Dedifferentiated amniotic fluid mesenchymal stem cell (primary cell): ENCODE results near the gene DOC2A.

ENCODE experiments used
- DNase-seq: peaks from one replicate; pipeline ENCODE4 v3.0.0-alpha.2; 2016; ENCODE audit errors: extremely low spot score

Gene DOC2A

DNA sequence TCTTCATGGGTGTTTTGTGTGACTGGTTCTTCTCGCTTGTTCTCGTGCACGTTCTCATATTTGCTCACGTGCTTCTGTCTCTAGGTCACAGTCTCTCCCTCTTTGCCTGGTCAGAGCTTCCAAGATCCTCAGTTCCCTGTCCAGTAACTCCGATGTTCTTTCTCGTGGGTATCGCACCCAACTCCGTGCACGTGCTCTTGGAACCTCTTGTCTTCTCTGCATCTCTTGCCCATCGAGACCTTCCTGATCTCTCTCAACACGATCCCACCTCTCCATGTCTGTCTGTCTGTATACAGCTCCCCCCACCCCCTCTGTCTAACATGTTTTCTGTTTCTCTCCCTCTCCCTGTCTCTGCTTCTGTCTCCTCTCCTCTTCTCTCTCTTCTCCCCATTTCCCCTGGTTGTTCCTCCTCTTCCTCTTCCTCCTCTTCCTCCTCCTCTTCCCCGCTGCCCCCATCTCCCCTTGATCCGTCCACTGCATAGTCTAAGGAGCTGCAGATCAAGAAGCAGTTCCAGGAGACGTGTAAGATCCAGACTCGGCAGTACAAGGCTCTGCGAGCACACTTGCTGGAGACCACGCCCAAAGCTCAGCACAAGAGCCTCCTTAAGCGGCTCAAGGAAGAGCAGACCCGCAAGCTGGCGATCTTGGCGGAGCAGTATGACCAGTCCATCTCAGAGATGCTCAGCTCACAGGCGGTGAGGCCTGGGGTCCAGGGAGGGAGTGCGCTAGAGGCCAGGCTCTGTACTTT is 21.5 kb downstream of the DOC2A start:
- no peak for DNase-seq

DNA sequence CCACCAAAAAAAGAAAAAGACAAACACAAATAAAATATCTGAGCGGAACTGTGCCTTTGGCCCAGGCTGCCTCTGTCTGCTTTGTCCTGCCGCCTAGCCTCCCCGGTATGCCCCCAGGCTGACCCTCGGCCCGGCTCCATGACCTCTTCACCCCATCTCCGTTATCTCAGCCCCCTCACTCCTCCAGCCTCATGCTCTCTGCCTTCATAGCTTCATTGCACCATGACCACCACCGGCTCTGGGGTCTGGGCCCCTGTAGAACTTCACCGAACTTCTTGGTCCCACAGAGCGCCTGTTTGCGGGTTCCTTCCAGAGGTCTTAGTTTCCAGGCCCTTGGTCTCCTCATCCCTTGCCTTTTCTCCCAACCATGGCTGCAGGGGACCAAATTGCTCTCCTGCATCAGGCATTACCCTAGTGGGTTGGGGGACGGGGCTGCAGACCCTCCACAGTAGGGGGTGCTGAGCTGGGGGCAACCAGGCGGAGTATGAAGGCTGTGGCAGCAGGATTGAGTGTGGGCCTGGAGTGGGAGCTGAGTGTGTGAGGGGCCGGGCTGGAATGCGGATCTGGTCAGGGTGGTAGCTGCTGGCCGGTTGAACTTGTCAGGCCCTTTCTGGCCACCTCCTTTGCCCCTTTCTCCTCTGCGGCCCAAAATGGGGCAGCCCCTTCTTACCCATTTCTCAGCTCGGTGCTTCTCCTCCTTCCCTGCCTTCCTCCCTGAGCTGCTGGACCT is 22.3 kb downstream of the DOC2A start:
- DNase-seq, result no peak

DNA sequence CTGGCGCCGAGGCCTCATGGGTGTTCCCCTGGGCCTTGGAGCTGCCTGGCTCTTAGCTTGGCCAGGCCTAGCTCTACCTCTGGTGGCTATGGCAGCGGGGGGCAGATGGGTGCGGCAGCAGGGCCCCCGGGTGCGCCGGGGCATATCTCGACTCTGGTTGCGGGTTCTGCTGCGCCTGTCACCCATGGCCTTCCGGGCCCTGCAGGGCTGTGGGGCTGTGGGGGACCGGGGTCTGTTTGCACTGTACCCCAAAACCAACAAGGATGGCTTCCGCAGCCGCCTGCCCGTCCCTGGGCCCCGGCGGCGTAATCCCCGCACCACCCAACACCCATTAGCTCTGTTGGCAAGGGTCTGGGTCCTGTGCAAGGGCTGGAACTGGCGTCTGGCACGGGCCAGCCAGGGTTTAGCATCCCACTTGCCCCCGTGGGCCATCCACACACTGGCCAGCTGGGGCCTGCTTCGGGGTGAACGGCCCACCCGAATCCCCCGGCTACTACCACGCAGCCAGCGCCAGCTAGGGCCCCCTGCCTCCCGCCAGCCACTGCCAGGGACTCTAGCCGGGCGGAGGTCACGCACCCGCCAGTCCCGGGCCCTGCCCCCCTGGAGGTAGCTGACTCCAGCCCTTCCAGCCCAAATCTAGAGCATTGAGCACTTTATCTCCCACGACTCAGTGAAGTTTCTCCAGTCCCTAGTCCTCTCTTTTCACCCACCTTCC is 23.3 kb downstream of the DOC2A start:
- no peak for DNase-seq

DNA sequence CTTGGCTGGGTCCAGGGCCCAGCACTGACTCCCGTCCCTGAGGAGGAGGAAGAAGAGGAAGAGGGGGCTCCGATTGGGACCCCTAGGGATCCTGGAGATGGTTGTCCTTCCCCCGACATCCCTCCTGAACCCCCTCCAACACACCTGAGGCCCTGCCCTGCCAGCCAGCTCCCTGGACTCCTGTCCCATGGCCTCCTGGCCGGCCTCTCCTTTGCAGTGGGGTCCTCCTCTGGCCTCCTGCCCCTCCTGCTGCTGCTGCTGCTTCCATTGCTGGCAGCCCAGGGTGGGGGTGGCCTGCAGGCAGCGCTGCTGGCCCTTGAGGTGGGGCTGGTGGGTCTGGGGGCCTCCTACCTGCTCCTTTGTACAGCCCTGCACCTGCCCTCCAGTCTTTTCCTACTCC is 23.9 kb downstream of the DOC2A start:
- no peak for DNase-seq

DNA sequence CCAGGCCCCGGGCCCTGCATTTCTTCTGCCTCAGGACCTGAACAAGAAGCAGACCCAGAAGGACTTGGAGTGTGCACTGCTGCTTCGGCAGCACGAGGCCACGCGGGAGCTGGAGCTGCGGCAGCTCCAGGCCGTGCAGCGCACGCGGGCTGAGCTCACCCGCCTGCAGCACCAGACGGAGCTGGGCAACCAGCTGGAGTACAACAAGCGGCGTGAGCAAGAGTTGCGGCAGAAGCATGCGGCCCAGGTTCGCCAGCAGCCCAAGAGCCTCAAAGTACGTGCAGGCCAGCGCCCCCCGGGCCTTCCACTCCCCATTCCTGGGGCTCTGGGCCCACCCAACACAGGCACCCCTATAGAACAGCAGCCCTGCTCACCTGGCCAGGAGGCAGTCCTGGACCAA is 24.6 kb downstream of the DOC2A start:
- DNase-seq, result no peak

DNA sequence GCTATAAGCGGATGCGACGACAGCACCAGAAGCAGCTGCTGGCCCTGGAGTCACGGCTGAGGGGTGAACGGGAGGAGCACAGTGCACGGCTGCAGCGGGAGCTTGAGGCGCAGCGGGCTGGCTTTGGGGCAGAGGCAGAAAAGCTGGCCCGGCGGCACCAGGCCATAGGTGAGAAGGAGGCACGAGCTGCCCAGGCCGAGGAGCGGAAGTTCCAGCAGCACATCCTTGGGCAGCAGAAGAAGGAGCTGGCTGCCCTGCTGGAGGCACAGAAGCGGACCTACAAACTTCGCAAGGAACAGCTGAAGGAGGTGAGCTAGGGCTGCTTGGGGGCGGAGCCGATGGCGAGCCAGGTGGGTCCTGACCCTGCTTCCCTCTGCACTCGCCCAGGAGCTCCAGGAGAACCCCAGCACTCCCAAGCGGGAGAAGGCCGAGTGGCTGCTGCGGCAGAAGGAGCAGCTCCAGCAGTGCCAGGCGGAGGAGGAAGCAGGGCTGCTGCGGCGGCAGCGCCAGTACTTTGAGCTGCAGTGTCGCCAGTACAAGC is 25.5 kb downstream of the DOC2A start:
- no peak for DNase-seq

DNA sequence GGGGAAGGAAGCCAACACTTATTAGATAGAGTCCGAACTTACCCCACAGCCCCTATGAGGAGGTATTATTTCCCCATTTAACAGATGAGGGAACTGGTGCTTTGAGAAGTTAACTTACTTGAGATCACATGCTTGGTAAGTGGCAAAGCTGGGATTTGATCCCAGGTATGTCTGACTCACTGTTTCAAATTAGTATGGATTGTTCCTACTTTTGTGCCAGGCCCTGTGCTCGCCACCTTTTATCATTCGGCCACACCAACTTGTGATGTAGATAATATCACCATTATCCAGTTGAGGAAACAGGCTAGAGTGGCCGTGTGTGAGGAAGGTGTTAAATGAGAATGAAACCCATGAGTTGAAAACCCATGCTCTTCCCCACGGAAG is 26.1 kb downstream of the DOC2A start:
- no peak for DNase-seq

DNA sequence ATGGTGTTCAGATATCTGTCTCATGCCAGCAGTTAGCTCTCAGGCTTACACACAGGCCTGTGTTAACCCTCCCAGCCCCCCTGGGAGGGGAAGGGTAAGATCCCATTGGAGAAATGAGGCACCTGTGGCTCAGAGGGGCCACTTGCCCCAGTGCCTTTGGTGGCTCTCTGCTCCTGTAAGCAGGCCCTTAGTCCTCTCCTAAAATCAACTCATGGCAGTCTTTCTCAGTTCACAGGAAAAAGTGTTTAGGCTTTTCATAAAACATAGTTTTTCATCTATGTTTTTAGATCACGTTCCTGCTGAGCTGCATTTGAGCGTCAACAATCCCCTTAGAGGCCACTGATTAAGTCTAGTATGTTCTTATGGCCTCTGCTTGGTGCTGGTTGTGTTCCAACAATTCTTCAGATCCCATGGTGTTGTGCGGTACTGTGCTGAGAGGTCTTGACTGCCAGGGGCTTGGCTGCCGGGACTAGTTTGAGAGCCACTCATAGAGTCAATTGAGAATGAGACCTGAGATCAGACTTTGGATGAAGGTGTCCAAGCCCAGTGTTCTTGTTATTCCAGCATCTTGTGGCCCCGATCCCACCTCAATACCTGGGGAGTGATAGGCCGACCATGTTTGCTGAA is 26.6 kb downstream of the DOC2A start:
- DNase-seq, result no peak

DNA sequence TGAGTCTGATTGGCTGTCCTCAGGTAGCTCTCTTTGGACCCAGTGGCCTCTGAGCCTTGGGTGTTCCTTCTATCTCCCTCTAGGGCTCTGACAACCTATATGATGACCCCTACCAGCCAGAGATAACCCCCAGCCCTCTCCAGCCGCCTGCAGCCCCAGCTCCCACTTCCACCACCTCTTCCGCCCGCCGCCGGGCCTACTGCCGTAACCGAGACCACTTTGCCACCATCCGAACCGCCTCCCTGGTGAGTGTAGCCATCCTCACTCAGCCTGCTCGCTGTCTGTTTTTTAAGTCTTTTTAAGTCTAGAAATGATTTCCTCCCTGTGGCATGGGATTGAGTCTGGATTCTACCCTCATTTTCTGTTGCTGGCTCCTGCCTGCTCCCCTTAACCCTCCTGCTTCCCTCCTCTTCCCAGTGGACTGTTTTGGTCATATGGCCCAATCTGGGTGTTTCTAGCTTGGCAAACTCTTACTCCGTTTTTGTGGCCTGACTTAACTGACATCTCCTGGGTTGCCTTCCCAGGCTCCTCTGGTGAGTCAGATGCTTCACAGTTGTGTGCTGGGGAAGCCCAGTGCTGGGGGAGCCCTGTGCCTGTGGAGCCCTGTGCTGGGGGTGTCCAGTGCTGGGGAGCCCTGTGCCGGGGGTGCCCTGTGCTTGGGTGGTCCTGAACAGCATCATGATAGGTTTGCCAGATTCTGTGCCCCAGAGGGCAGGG is 27.2 kb downstream of the DOC2A start:
- DNase-seq, result no peak

DNA sequence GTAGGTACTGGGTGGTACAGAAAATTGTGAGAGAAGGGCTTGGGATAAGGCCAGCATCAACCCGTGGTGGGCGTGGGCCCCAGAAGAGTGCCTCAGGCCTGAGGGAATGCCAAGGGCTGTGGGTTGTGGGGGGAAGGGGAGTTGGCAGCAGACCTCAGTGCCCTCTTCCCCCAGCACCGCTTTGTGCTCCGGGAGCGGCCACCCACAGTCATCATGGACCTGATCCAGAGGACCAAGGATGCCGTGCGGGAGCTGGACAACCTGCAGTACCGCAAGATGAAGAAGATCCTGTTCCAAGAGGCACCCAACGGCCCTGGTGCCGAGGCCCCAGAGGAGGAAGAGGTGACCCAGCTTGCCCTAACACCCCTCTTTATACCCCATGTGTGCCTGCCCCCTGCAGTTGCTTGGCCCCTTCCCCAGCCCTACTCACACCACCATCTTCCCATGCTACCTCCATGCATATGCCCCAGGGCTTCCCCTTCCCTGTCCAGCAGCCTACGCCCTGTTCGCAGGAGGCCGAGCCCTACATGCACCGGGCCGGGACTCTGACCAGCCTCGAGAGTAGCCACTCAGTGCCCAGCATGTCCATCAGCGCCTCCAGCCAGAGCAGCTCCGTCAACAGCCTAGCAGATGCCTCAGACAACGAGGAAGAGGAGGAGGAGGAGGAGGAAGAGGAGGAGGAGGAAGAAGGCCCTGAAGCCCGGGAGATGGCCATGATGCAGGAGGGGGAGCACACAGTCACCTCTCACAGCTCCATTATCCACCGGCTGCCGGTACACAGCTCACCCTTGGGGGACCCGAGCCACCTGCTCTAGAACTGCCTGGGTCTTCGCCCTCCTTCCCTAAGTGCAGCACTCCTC is 28.0 kb downstream of the DOC2A start:
- no peak for DNase-seq

DNA sequence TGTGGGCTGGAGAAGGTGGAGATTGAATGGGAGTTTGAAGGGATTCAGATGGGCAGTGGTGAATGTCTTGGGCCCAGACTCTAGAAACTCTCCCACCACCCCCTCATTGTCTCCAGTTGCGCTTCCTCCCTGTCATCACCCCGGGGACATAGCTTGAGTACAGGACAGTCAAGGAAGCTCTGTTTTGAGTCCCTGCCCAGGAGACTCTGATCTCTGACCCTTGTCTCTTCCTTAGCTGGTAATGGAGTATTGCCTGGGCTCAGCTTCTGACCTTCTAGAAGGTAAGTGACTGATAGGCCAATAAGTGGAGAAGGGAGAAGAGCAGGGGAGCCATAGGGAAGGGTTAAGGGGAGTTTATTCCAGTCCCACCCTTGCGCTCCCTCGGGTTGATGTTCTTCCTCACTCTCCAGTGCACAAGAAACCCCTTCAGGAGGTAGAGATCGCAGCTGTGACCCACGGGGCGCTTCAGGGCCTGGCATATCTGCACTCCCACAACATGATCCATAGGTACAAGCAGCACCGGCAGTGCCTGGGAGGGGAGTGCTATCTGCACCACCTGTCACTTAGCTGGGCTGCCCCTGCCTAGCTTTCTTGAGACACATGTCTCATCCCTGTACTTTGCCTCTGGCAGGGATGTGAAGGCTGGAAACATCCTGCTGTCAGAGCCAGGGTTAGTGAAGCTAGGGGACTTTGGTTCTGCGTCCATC is 32.1 kb downstream of the DOC2A start:
- no peak for DNase-seq

DNA sequence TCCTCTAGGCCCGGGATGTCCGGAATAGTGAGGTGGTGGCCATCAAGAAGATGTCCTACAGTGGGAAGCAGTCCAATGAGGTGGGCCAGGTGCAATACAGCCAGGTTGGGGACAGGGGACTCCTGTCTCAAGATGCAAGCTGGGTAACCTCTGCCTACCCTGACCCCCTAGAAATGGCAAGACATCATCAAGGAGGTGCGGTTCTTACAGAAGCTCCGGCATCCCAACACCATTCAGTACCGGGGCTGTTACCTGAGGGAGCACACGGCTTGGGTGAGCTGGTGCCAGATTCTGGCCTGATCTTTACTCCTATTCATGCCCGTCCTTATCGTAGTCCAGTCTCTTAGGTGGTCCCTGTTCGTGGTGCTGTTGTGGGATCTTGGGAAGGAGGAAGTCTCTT is 32.7 kb downstream of the DOC2A start:
- DNase-seq, result no peak

DNA sequence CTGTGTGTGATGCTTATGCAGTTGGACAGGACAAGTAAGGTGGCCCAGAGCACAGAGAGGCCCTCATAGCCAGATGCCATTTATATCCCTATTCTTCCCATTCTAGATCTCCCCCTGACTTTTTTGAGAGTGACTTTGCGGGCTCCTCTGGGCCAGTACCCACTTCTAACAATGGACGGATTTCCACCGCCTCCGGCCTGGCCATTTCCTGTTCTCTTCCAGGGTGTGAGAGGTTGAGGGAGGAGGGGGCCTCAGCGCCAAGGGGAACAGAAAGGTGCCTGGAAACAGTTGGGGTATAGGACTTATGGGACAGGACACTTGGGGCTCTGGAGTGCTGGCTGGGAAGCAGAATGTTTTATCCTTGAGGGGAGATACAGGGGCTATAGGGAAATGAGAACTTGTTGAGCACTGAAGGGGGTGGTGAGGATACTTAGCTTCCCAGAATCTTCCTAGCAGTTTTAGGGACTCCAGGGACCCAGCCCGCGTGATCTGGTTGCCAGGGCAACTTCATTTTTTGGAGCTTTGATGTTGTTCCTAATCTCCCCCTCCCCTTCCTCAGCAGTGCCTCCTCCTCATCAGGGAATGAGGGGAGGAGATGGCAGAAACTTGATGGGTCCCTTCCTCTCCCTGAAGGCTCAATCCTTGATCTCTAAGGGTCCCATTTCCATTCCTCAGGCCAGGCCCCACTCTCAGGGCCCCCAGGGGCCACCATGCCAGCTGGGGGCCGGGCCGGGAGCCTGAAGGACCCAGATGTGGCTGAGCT is 33.6 kb downstream of the DOC2A start:
- DNase-seq, result no peak

DNA sequence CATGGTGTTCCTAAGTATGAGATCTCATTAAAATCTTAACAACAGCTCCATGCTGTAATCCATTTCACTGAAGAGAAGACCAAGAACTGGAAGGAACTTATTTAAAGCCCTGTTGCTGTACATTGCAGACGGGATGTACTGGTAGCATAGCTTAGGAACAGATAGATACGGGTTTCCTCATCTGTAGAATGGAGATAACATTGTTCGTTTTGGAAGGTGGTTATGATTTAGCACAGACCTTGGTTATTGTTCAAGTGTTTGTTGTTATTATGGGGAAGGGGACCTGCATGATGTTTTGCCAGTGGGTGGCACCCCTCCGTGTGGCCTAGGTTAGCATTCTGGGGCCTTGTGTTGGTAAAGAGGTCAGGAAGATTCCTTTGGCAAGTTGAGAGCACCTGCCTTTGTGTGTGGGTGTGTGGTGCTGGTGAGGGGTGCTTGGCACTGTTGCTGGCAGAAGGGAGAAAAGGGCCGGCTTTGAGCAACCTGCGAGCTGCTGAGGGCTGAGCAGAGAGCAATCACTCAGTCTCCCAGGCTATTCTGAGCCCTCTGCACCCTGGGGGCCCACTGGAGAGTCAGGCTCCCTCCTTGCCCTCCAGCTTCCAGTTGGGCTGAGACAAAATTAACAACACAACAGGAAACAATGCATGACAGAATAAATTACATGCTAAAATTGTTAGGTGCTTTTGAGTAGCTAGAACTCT is 34.9 kb downstream of the DOC2A start:
- DNase-seq, result no peak

DNA sequence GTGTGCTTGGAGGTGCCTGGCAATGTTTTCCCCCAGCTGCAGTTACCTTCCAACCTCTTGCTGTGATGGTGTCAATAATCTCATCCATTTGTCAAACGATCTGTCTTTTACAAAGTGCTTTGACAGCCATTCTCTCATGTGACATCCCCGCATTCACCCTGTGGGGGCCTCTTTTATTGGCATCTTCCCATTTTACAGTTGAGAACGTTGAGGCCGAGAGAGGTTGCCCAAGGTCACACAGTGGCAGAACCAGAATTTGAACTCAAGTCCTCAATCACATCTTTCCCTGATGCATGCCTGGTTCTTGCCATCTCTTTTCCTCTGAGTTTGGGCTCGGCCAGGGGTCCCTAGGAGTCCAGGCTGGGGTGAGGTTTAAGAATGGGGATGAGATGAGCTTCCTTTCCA is 35.7 kb downstream of the DOC2A start:
- DNase-seq, result no peak

DNA sequence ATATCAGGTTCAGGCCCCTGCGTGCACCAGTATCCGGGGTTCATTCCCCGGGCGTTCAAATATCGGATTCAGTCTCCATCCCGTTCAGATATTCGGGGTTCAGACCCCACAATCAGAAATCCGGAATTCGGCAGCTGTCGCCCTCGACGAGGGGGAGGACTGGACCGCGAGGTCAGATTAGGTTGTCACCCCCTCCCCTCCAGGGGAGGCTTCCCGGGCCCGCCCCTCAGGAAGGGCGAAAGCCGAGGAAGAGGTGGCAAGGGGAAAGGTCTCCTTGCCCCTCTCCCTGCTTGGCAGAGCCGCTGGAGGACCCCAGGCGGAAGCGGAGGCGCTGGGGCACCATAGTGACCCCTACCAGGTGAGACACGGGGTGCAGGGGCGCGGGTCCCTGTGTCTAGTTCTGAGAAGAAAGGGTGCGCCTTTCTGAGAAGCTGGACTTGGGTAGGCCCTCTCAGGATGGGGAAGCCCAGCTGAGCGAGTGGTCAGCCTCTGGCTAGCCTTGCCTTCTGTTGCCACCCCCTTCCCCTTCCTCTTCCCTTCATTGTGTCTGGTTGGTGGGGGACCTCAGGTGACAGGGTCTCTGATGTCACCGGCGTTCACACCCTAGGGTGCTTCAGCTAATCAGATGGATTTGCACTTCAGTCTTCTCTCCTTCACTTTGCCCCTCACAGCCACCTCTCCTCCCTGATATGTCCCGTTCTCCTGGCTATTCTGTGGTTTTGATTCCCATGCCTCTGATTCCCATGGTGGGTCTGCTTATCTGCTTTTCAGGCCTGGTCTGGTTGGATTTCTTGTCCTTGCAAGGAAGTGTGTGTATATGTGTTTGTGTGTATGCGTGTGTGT is 36.3 kb downstream of the DOC2A start:
- no peak for DNase-seq

DNA sequence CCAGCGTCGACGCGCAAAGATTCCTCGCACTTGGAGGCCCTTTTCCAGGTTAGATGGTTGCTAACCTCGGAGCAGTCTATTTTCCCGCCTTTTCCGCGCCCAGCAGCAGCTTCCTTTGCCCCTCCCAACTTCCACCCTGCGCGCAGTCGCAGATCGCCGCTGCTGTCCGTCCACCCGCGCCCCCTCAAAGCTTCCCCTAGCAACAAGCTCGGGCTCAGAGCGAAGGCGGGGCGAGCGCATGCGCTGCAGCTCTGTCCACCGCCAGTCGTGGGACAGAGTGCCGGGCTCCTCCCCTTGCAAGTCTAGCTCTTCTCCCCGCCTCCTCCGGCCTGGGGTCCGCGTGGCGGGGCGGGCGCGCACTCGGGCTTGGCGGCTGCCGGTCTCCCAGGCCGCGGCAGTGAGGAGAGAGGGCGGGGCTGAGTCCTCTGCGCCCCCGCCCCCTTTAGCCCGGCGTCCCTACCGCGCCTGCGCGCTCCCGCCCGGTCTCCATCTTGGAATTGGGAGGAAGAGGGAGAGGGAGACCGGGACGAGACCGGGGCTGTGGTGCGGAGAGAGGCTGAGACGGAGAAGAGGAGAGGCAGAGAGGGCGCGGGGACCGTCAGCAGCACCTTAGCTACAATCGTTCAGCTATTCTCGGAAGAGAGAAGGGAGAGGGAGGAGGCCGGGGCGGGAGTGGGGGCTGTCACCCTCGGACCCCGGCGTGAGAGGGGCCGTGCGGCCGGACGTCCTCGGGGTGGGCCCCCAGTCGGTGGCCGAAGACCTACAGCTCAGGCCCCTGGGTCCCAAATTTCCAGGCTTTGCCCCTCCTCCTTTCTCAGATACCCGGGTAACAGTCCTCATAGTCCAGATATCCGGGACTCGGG is 37.2 kb downstream of the DOC2A start, which contains the start of gene TAOK2:
Gene TAOK2 (plus strand): TSS at position 485 of the 863 bp plus-strand sequence. CDS start 3,905 bp downstream, outside the sequence.
- DNase-seq, result peak; percentile 98
